GM12878 (cell line): ENCODE results near the gene VTA1. TPM values are rescaled to one million over a fixed set of nuclear protein-coding genes. Genes with fewer than 3 reads are reported as not detected.

Source experiments
- CEBPZ ChIP-seq: fragments of 150-350 bp; IDR thresholded peaks from 2 replicates; pipeline ENCODE4 v1.6.1; 2016; ENCODE audit warnings: low read depth, low read length
- CREB1 ChIP-seq: IDR thresholded peaks from 2 replicates; pipeline ENCODE4 v1.6.1; 2012; ENCODE audit warnings: low read depth, mild to moderate bottlenecking, inconsistent platforms
- ETV6 ChIP-seq, 2 experiments: fragments of 450-650 bp in 1 of 2; IDR thresholded peaks in 1 of 2; conservative IDR thresholded peaks in 1 of 2; 2 replicates each; pipeline ENCODE4 v1.6.1; 2014; ENCODE audit warnings: antibody characterized with exemption in 1 of 2, borderline replicate concordance in 1 of 2, low read depth in 1 of 2, mild to moderate bottlenecking in 1 of 2, moderate library complexity in 1 of 2
- IKZF1 ChIP-seq: fragments of 450-650 bp; conservative IDR thresholded peaks from 2 replicates; pipeline ENCODE4 v1.6.1; 2017; ENCODE audit warnings: antibody characterized with exemption, mild to moderate bottlenecking
- IRF4 ChIP-seq: IDR thresholded peaks from 2 replicates; pipeline ENCODE4 v1.6.1; 2011; ENCODE audit warnings: low read depth, low read length
- MYB ChIP-seq: fragments of 150-350 bp; IDR thresholded peaks from 2 replicates; pipeline ENCODE4 v1.6.1; 2014; ENCODE audit warnings: mild to moderate bottlenecking, low read depth, low read length, borderline replicate concordance
- MYC ChIP-seq: IDR thresholded peaks from 2 replicates; pipeline ENCODE4 v1.6.1; 2011; ENCODE audit warnings: mild to moderate bottlenecking, low read length, moderate library complexity, inconsistent platforms; ENCODE audit not compliant: insufficient read depth, insufficient replicate concordance, insufficient read length, severe bottlenecking
- NRF1 ChIP-seq: conservative IDR thresholded peaks from 2 replicates; pipeline ENCODE4 v1.6.1; 2011; ENCODE audit warnings: mild to moderate bottlenecking, low read depth, low read length, improper control_type of control experiment
- POU2F2 ChIP-seq: IDR thresholded peaks from 3 replicates; pipeline ENCODE4 v1.6.1; 2011; ENCODE audit warnings: low read depth, mild to moderate bottlenecking, low read length, borderline replicate concordance
- PRDM15 ChIP-seq: fragments of 450-650 bp; formaldehyde crosslinking; IDR thresholded peaks from 2 replicates; pipeline ENCODE4 v1.4.0; 2020; ENCODE audit warnings: mild to moderate bottlenecking, moderate library complexity
- RELB ChIP-seq: fragments of 450-650 bp; IDR thresholded peaks from 2 replicates; pipeline ENCODE4 v1.6.1; 2017; ENCODE audit warnings: low read depth, mild to moderate bottlenecking, moderate library complexity
- SIX5 ChIP-seq: IDR thresholded peaks from 2 replicates; pipeline ENCODE4 v1.6.1; 2011; ENCODE audit warnings: mild to moderate bottlenecking, low read depth, low read length, moderate library complexity; ENCODE audit not compliant: severe bottlenecking
- SKIL ChIP-seq: fragments of 450-650 bp; IDR thresholded peaks from 2 replicates; pipeline ENCODE4 v1.6.1; 2017; ENCODE audit warnings: mild to moderate bottlenecking, low read depth, inconsistent platforms; ENCODE audit not compliant: poor library complexity, severe bottlenecking
- SMAD5 ChIP-seq: IDR thresholded peaks from 2 replicates; pipeline ENCODE4 v1.6.1; 2016; ENCODE audit warnings: antibody characterized with exemption, low read depth
- USF1 ChIP-seq: IDR thresholded peaks from 2 replicates; pipeline ENCODE4 v1.6.1; 2011; ENCODE audit warnings: borderline replicate concordance, low read depth, mild to moderate bottlenecking, moderate library complexity, mixed read lengths, low read length; ENCODE audit not compliant: insufficient read depth; ENCODE audit errors: extremely low read length
- polyA plus RNA-seq, 11 experiments: library from polyadenylated mRNA; depleted of rRNA in 4 of 11; unstranded in 6 of 11; stranded (reverse) in 5 of 11; fragments of >200 nt; fragmentation: Nextera tagmentation in 4 of 11; fragmentation: Illumina TruSeq in 1 of 11; extraction: Ambion mirVana in 4 of 11; extraction: Trizol in 1 of 11; gene quantifications; 1 replicate in 1 of 11; 2 replicates in 10 of 11; pipeline versions ENCODE4 v1.2.1 to v1.2.3, GENCODE V29; 2011 to 2016; ENCODE audit warnings: inconsistent platforms in 2 of 11, missing spikeins in 2 of 11, low read depth in 1 of 11
- total RNA-seq, 4 experiments: library from RNA; depleted of rRNA in 3 of 4; stranded (reverse); fragments of >200 nt in 3 of 4; fragmentation: Illumina TruSeq in 1 of 4; extraction: Trizol in 1 of 4; gene quantifications; 2 replicates each; pipeline versions ENCODE4 v1.2.1 to v1.2.3, GENCODE V29; 2013 to 2021

The VTA1 gene
- total and polyA plus RNA-seq, 10 of the 15 experiments (the other 5 are each of a cell fraction or from before 2014, with no cell fraction given): 48.3 to 126 (median 90.7) TPM

GRCh38 chr6:142146828-142147662 lies at the start of gene VTA1, which contains the start of gene NMBR (continued):
- TF ChIP-seq ETV6 (conservative IDR thresholded peaks at IDR 0.05 in 1 of 2, IDR thresholded peaks at IDR 0.05 in 1 of 2; ENCODE audit: borderline replicate concordance in 1 of 2, low read depth in 1 of 2) (peak in 1 of 2 experiments; percentile 97; a peak in 2 of 4 replicates), CEBPZ (no peak), MYB (peak; percentile 90), RELB (peak; percentile 97), MYC (peak; percentile 53), SKIL (peak; percentile 81), CREB1 (peak; percentile 79), USF1 (no peak), NRF1 (no peak), IRF4 (peak; percentile 69; the same call in 1 of the 2 replicates), POU2F2 (peak; percentile 76; the same call in 2 of the 3 replicates), PRDM15 (CRISPR knock-in tag) (no peak), IKZF1 (peak; percentile 91), SIX5 (peak; percentile 47), SMAD5 (peak; percentile 65; the same call in 1 of the 2 replicates)
